SK-N-SH (cell line): ENCODE results near the gene ABCB10.

Experiments
- CTCF ChIP-seq: fragments of 200-600 bp; sonication (generic); IDR thresholded peaks from 2 replicates; pipeline ENCODE4 v1.6.1; 2017; ENCODE audit warnings: antibody characterized with exemption, mild to moderate bottlenecking, moderate library complexity
- EP300 ChIP-seq, 2 experiments: IDR thresholded peaks; 2 replicates each; pipeline versions ENCODE4 v1.4.0 to v1.6.1; 2012; ENCODE audit warnings: borderline replicate concordance in 1 of 2, low read depth in 1 of 2, low read length in 1 of 2
- FOXM1 ChIP-seq: IDR thresholded peaks from 2 replicates; pipeline ENCODE4 v1.4.0; 2012; ENCODE audit warnings: low read depth, mild to moderate bottlenecking
- GABPA ChIP-seq: IDR thresholded peaks from 2 replicates; pipeline ENCODE4 v1.4.0; 2012; ENCODE audit warnings: low read depth, mild to moderate bottlenecking
- MXI1 ChIP-seq: IDR thresholded peaks from 2 replicates; pipeline ENCODE4 v1.6.1; 2012; ENCODE audit warnings: mild to moderate bottlenecking, low read depth, low read length, improper control_type of control experiment
- NRF1 ChIP-seq: IDR thresholded peaks from 2 replicates; pipeline ENCODE4 v1.6.1; 2012; ENCODE audit warnings: low read depth, mild to moderate bottlenecking, low read length
- RAD21 ChIP-seq: IDR thresholded peaks from 2 replicates; pipeline ENCODE4 v1.6.1; 2012; ENCODE audit warnings: mild to moderate bottlenecking, low read length
- RFX5 ChIP-seq: IDR thresholded peaks from 2 replicates; pipeline ENCODE4 v1.6.1; 2012; ENCODE audit warnings: mild to moderate bottlenecking, improper control_type of control experiment, low read length
- RXRA ChIP-seq: IDR thresholded peaks from 2 replicates; pipeline ENCODE4 v1.4.0; 2012; ENCODE audit warnings: low read depth, mild to moderate bottlenecking, borderline replicate concordance
- SIN3A ChIP-seq: IDR thresholded peaks from 2 replicates; pipeline ENCODE4 v1.6.1; 2012; ENCODE audit warnings: low read depth, mild to moderate bottlenecking, low read length, moderate library complexity, borderline replicate concordance
- YY1 ChIP-seq: IDR thresholded peaks from 2 replicates; pipeline ENCODE4 v1.4.0; 2012; ENCODE audit warnings: low read depth, mild to moderate bottlenecking
- TF ChIP-seq, protein P1 (sequence below): IDR thresholded peaks from 2 replicates; pipeline ENCODE4 v1.4.0; 2012; ENCODE audit warnings: low read depth

- TF ChIP-seq, protein P1, sequence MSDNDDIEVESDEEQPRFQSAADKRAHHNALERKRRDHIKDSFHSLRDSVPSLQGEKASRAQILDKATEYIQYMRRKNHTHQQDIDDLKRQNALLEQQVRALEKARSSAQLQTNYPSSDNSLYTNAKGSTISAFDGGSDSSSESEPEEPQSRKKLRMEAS = no peak
- TF ChIP-seq CTCF (no peak), RAD21 (no peak), SIN3A (no peak), RXRA (no peak), NRF1 (no peak), RFX5 (no peak), GABPA (no peak), FOXM1 (no peak), YY1 (no peak), MXI1 (no peak), EP300 (IDR thresholded peaks at IDR 0.05; ENCODE audit: borderline replicate concordance in 1 of 2, low read depth in 1 of 2, low read length in 1 of 2) (no peak)
These were observed 62.7 kb downstream of the ABCB10 start for GRCh38 chr1:229495782-229496181.
